HL-60/S4 treated with retinoic acid at 250 ng/mL for 4 days and 3 days (cell line): ENCODE results near the gene CHN2.
"Not testable (repeated sequence)": the region's sequence is repeated elsewhere in the genome, so short reads cannot be mapped to it uniquely, and the experiment has no call there.

Source experiments
- in situ Hi-C: fragments of 300-500 bp; cut with MboI; formaldehyde crosslinking; loops from 2 replicates; pipeline ENCODE4 v1.7.0; 2022; ENCODE audit warnings: low sequenced_read_pairs

Gene CHN2

DNA sequence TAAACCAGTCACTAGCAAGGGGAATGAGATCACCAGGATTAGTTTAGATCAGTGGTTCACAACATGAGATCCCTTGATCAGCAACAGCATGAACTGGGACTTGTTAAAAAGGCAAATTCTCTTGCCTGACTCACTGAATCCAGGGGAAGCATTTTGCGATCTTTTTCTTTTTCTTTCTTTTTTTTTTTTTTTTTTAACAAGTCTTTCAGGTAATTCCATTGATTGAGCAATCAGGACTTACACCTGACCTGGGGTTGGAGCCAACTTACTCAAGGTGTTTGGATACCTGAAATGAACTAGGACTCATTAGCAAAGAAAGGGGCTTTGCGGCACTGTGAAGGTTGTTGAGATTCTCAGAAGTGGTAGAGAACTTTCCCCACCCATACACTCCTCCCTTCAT lies 321.9 kb downstream of the CHN2 start:
- in situ Hi-C loops: no loop called here

DNA sequence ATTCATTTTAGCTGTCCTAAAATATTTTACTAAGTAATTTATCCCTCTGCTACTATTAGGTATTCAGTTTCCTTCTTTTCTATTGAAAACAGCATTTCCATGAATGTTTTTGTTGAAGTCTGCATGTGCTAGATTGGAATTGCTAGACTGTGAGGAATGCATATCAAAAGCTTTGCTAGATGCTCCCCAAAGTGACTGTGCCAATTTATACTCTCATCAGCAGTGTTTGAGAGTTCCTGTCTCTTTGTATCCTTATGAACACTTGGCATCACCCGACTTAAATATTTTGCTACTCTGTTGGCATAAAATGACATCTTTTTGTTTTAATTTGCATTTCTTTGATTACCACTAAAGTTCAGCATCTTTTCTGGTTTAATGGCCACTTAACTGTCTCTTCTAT lies 324.0 kb downstream of the CHN2 start:
- in situ Hi-C loops: no loop called here

DNA sequence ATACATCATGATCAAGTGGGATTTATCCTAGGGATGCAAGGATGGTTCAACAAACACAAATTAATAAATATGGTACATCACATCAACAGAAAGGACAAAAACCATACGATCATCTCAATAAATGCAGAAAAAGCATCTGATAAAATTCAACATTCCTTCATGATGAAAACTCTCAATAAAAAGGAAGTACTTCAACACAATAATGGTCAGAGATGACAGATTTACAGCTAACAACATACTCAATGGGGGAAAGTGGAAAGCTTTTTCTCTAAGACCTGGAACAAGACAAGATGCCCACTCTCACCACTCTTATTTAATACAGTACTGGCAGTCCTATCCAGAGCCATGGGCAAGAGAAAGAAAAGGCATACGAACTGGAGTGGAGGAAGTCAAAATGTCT lies 329.2 kb downstream of the CHN2 start:
- in situ Hi-C loops: no loop called here

DNA sequence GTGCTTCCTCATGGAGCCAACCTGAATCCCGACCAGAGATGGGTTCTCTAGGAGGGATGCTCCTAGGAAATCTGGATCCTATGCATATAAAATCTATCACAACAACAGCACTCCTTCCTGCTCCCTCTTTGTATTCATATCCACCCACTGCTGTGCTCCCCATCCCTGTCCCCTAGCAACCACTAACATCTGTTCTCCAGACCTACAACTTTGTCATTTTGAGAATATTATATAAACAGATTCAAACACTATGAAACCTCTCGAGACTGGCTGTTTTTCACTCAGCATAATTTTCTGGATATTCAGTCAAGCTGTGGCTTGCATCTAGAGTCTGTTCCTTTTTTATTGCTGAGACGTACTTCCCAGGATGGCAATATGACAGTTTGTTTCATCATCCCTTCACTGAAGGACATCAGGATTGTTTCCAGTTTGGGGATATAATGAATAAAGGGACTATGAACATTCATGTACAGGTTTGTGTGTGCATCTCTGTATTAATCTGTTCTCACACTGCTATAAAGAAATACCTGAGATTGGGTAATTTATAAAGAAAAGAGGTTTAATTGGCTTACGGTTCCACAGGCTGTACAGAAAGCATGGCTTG lies 333.0 kb downstream of the CHN2 start:
- in situ Hi-C loops: no loop called here

DNA sequence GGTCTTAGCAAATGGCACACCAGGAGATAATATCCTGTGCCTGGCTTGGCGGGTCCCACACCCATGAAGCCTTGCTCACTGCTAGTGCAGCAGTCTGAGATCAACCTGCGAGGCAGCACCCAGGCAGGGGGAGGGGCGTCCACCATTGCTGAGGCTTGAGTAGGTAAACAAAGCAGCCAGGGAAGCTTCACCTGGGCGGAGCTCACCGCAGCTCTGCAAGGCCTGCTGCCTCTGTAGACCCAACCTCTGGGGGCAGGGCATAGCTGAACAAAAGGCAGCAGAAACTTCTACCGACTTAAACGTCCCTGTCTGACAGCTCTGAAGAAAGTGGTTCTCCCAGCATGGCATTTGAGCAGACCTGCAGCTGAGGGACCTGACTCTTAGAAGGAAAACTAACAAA lies 334.0 kb downstream of the CHN2 start:
- in situ Hi-C loops: not testable (repeated sequence)
